Esophagus squamous epithelium (tissue), 4 donors: Measurements from ENCODE around the gene SLC1A6.

Experiments used
- POLR2A ChIP-seq, 4 donors: fragments of 450-650 bp; IDR thresholded peaks; one replicate each; pipeline ENCODE4 v1.6.1; 2017; ENCODE audit warnings: antibody characterized with exemption in 4 of 4, mild to moderate bottlenecking in 4 of 4, moderate library complexity in 3 of 4
- TF ChIP-seq, protein P1 (sequence below), 6 experiments: fragments of 450-650 bp in 4 of 6; fragments of 200-600 bp in 2 of 6; sonication (generic) in 2 of 6; IDR thresholded peaks; one replicate each; pipeline ENCODE4 v1.5.1; 2016 to 2019; ENCODE audit warnings: antibody characterized with exemption in 6 of 6, mild to moderate bottlenecking in 4 of 6, moderate library complexity in 4 of 6

GRCh38 chr19:14952767-14953166 lies 26.9 kb downstream of the SLC1A6 start:
- TF ChIP-seq, protein P1, sequence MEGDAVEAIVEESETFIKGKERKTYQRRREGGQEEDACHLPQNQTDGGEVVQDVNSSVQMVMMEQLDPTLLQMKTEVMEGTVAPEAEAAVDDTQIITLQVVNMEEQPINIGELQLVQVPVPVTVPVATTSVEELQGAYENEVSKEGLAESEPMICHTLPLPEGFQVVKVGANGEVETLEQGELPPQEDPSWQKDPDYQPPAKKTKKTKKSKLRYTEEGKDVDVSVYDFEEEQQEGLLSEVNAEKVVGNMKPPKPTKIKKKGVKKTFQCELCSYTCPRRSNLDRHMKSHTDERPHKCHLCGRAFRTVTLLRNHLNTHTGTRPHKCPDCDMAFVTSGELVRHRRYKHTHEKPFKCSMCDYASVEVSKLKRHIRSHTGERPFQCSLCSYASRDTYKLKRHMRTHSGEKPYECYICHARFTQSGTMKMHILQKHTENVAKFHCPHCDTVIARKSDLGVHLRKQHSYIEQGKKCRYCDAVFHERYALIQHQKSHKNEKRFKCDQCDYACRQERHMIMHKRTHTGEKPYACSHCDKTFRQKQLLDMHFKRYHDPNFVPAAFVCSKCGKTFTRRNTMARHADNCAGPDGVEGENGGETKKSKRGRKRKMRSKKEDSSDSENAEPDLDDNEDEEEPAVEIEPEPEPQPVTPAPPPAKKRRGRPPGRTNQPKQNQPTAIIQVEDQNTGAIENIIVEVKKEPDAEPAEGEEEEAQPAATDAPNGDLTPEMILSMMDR (IDR thresholded peaks at IDR 0.05), result no peak
- TF ChIP-seq POLR2A (IDR thresholded peaks at IDR 0.05), result no peak
